Kidney epithelial cell (primary cell): ENCODE measurements around the gene PRX. TPM values are rescaled to one million over a fixed set of nuclear protein-coding genes. Genes with fewer than 3 reads are reported as not detected.

ENCODE experiments used
- DNase-seq: peaks from one replicate; pipeline ENCODE4 v3.0.0-alpha.2; 2010; ENCODE audit warnings: low read depth
- H3K27me3 ChIP-seq: 2 replicates; pipeline ENCODE4 v1.6.0; 2011; ENCODE audit warnings: low read length; ENCODE audit not compliant: control insufficient read depth, insufficient read depth
- H3K36me3 ChIP-seq: 2 replicates; pipeline ENCODE4 v1.5.1; 2011; ENCODE audit warnings: low read length; ENCODE audit not compliant: control insufficient read depth, insufficient read depth
- H3K4me3 ChIP-seq: 2 replicates; pipeline ENCODE4 v1.5.1; 2011; ENCODE audit warnings: low read depth, mild to moderate bottlenecking, control low read depth, low read length
- CTCF ChIP-seq: IDR thresholded peaks from 2 replicates; pipeline ENCODE4 v1.5.1; 2011; ENCODE audit warnings: mild to moderate bottlenecking, moderate library complexity, low read length, control low read depth, inconsistent platforms; ENCODE audit not compliant: insufficient read depth, poor library complexity, severe bottlenecking
- total RNA-seq: library from RNA; depleted of rRNA; stranded (reverse); fragments of >200 nt; gene quantifications from 2 replicates; pipeline ENCODE4 v1.2.3, GENCODE V29; 2015

PRX gene
- total RNA-seq, 1 donor from 2014 or later = 2.7 TPM

DNA sequence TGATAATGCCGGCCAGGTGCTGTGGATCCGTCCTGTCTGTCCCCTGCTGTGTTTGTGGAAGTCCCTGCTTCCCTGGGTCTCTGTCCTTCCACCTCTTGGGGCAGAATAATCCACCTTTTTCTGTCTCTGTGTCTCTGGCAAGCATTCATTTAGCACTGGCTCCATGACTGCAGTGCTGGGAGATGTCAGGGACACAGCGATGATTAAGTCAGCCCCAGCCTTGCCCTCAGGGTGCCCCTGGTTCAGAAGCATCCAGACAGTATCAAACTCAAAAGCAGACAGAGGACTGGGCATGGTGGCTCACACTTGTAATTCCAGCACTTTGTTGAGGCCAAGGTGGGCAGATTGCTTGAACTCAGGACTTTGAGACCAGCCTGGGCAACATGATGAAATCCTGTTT lies 24.7 kb downstream of the PRX start:
- DNase-seq = no peak
- peaks cover 3% of the 10 kb centered on the region for H3K27me3 ChIP-seq
- no peak for TF ChIP-seq CTCF
- no peak overlapping the region for H3K4me3 ChIP-seq
- H3K36me3 ChIP-seq = no peaks in the 10 kb centered on the region

- no peak for DNase-seq
- TF ChIP-seq CTCF = no peak
Observed at GRCh38 chr19:40387155-40387554, 26.0 kb downstream of the PRX start.

GRCh38 chr19:40383668-40384248 lies 29.4 kb downstream of the PRX start:
- DNase-seq = no peak
- Histone ChIP-seq H3K4me3 (no peak overlapping the region), H3K36me3 (no peaks in the 10 kb centered on the region), H3K27me3 (peaks cover 3% of the 10 kb centered on the region)
- TF ChIP-seq CTCF = no peak

More at GRCh38 chr19:40387155-40387554, 26.0 kb downstream of the PRX start:
- H3K27me3 ChIP-seq = peaks cover 3% of the 10 kb centered on the region
- H3K4me3 ChIP-seq = no peak overlapping the region
- no peaks in the 10 kb centered on the region for H3K36me3 ChIP-seq

GRCh38 chr19:40381321-40381720 lies 31.9 kb downstream of the PRX start:
- H3K27me3 ChIP-seq = peaks cover 3% of the 10 kb centered on the region
- no peak for TF ChIP-seq CTCF
- DNase-seq = no peak
- H3K36me3 ChIP-seq = no peaks in the 10 kb centered on the region
- H3K4me3 ChIP-seq = no peak overlapping the region

DNA sequence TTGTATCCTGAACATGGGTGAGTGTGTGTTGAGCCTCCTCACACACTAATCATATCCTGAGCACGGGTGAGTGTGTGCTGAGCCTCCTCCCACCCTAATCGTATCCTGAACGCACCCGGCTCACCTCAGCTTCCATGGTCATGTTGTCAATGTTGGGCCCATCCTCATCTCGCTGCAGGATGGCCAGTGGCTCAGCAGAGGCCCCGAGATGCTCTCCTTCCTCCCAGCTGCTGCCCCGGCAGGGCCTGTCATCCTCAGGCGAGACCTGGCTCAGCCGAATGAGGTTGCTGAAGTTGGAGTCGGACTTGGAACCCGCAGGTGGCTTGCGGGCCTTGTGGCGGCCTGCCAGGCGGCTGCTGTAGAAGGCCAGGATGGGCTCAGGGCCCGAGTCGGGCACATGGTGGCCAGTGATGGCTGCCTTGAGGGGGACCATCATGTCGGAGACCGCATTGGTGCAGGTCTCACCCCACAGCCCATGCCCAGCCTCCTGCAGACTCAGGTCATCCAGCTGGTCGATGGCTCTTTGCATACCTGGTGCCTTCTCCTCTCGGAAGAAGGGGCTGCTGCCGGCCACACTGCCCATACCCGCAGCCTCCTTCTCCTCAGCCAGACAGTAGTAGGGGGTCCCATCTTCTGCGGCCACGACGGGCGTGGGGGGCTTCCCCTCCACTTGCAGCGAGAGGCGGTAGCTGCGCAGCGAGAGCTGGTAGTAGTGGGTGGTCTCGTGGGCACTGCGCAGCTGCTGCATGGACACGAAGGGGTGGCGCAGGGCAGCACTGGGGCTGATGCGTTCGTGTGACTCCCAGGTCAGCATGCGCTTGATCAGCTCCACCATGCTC lies 32.8 kb downstream of the PRX start:
- Histone ChIP-seq H3K27me3 (peaks cover 3% of the 10 kb centered on the region), H3K4me3 (no peak overlapping the region), H3K36me3 (no peaks in the 10 kb centered on the region)
- TF ChIP-seq CTCF = no peak
- DNase-seq = no peak
